ENCODE data around the gene MAP7D3. TPM values are rescaled to one million over a fixed set of nuclear protein-coding genes. Genes with fewer than 3 reads are reported as not detected.

MAP7D3 gene
- total and polyA plus RNA-seq, 2 of the 4 experiments (the other 2 are of a cell fraction): 10.0 to 23.8 TPM

DNA sequence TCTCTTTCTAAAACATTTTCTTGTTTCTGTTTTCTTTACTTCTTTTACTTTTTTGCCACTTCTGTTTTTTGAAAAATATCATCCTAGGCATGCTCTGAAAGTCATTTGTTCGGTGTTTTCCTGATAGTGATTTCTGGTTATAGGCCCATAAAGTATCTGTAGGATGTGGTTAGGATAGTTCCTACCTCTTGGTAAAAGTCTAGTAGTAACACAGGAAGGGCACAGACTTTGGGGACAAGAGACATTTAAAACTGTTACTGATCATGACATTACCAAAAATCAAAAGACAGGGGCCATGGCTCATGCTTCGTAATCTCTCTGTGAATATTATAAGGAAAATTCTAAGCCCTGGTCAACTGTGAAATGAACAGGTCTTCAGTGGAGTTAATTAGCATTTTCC, 59.1 kb downstream of the MAP7D3 start:
- WGBS, 2 experiments (ENCODE audit: extremely low coverage in 2 of 2, insufficient read length in 1 of 2): no CpG with 5 or more reads among the region's 2 CpGs
- H2BK120ac ChIP-seq (ENCODE audit: low read depth, low read length): no peak overlapping the region
- H3K23ac ChIP-seq (ENCODE audit: low read depth, low read length): no peak overlapping the region
- no peak for ATAC-seq (ENCODE audit: low read depth)
- H2AFZ ChIP-seq (replicated peaks; ENCODE audit: low read length, poor library complexity): no peak overlapping the region
- dilution Hi-C loops (cut with HindIII; ENCODE audit: low sequenced_read_pairs, unreplicated experiment): no loop called here
- H2BK5ac ChIP-seq (ENCODE audit: low read depth, low read length, poor library complexity, severe bottlenecking): peak overlapping the region; percentile 68
- peaks cover 3% of the 10 kb centered on the region; the same call in 1 of the 2 replicates for H3K36me3 ChIP-seq (ENCODE audit: control insufficient read depth, insufficient read depth, low read length)
- H2AK9ac ChIP-seq (replicated peaks; ENCODE audit: low read depth, low read length, poor library complexity): no peak overlapping the region
- H3K14ac ChIP-seq (replicated peaks; ENCODE audit: low read depth, low read length): no peak overlapping the region
- TF ChIP-seq BHLHE40 (IDR thresholded peaks at IDR 0.05; ENCODE audit: low read depth, low read length) (no peak), POLR2A (IDR thresholded peaks at IDR 0.05; ENCODE audit: low read depth, low read length) (no peak), MAFK (IDR thresholded peaks at IDR 0.05; ENCODE audit: low read depth, low read length) (no peak), MAZ (IDR thresholded peaks at IDR 0.05; ENCODE audit: borderline replicate concordance, low read depth, low read length) (no peak), RFX5 (IDR thresholded peaks at IDR 0.05; ENCODE audit: low read depth, low read length) (no peak), FOS (IDR thresholded peaks at IDR 0.05; ENCODE audit: low read depth, low read length) (no peak), CHD1 (IDR thresholded peaks at IDR 0.05; ENCODE audit: low read depth, low read length) (no peak), SMC3 (IDR thresholded peaks at IDR 0.05; ENCODE audit: low read depth, low read length) (no peak), NFE2L2 (IDR thresholded peaks at IDR 0.05; ENCODE audit: low read depth, low read length) (no peak), RAD21 (IDR thresholded peaks at IDR 0.05; ENCODE audit: low read length) (no peak), MXI1 (IDR thresholded peaks at IDR 0.05; ENCODE audit: borderline replicate concordance, low read depth, low read length) (no peak), CEBPB (IDR thresholded peaks at IDR 0.05; ENCODE audit: low read depth, low read length) (no peak)
- TF ChIP-seq, protein P1, sequence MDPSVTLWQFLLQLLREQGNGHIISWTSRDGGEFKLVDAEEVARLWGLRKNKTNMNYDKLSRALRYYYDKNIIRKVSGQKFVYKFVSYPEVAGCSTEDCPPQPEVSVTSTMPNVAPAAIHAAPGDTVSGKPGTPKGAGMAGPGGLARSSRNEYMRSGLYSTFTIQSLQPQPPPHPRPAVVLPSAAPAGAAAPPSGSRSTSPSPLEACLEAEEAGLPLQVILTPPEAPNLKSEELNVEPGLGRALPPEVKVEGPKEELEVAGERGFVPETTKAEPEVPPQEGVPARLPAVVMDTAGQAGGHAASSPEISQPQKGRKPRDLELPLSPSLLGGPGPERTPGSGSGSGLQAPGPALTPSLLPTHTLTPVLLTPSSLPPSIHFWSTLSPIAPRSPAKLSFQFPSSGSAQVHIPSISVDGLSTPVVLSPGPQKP (IDR thresholded peaks at IDR 0.05; ENCODE audit: borderline replicate concordance, low read depth, low read length): no peak
- TF ChIP-seq, protein P2, sequence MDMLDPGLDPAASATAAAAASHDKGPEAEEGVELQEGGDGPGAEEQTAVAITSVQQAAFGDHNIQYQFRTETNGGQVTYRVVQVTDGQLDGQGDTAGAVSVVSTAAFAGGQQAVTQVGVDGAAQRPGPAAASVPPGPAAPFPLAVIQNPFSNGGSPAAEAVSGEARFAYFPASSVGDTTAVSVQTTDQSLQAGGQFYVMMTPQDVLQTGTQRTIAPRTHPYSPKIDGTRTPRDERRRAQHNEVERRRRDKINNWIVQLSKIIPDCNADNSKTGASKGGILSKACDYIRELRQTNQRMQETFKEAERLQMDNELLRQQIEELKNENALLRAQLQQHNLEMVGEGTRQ (IDR thresholded peaks at IDR 0.05; ENCODE audit: low read depth, low read length): no peak
- TF ChIP-seq, protein P3, sequence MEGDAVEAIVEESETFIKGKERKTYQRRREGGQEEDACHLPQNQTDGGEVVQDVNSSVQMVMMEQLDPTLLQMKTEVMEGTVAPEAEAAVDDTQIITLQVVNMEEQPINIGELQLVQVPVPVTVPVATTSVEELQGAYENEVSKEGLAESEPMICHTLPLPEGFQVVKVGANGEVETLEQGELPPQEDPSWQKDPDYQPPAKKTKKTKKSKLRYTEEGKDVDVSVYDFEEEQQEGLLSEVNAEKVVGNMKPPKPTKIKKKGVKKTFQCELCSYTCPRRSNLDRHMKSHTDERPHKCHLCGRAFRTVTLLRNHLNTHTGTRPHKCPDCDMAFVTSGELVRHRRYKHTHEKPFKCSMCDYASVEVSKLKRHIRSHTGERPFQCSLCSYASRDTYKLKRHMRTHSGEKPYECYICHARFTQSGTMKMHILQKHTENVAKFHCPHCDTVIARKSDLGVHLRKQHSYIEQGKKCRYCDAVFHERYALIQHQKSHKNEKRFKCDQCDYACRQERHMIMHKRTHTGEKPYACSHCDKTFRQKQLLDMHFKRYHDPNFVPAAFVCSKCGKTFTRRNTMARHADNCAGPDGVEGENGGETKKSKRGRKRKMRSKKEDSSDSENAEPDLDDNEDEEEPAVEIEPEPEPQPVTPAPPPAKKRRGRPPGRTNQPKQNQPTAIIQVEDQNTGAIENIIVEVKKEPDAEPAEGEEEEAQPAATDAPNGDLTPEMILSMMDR (conservative IDR thresholded peaks at IDR 0.05; ENCODE audit: low read depth, low read length): no peak
- H4K5ac ChIP-seq (ENCODE audit: low read depth, low read length): no peak overlapping the region
- in situ Hi-C loops (cut with MboI; ENCODE audit: low sequenced_read_pairs): no loop called here
- H3K27me3 ChIP-seq (ENCODE audit: control insufficient read depth, insufficient read depth, low read length): peaks cover 2% of the 10 kb centered on the region
- H2BK15ac ChIP-seq (ENCODE audit: low read depth, low read length): no peak overlapping the region
- peaks cover 6% of the 10 kb centered on the region; the same call in 1 of the 2 replicates for H3K9me1 ChIP-seq (ENCODE audit: insufficient read depth, low read length)
- ChIA-PET CTCF (no interaction called here), POLR2A (ENCODE audit: unreplicated experiment) (no interaction called here)
- H4K91ac ChIP-seq (ENCODE audit: insufficient read depth, low read depth, low read length): no peak overlapping the region
- H3K18ac ChIP-seq (ENCODE audit: low read depth, low read length): peak overlapping the region; percentile 62; the same call in 1 of the 2 replicates
- H3K4me1 ChIP-seq (ENCODE audit: control insufficient read depth, insufficient read depth, low read length): 0 out of 2 replicates have a peak, but pooled peaks cover 2% of the 10 kb centered on the region
- H3K27ac ChIP-seq (ENCODE audit: insufficient read depth, low read length): no peak overlapping the region
- no peaks in the 10 kb centered on the region for H4K20me1 ChIP-seq (ENCODE audit: insufficient read depth, low read length)
- H4K8ac ChIP-seq (ENCODE audit: low read depth in 2 of 2, low read length in 2 of 2): no peak overlapping the region
- H3K56ac ChIP-seq (ENCODE audit: extremely low read depth, insufficient read depth, low read length): no peak overlapping the region
- no peak overlapping the region for H2BK20ac ChIP-seq (ENCODE audit: low read depth, low read length)
- H3K4me2 ChIP-seq (ENCODE audit: low read depth, low read length): no peak overlapping the region
- BruUV-seq (replicated peaks): no TSS peak
- H3K9ac ChIP-seq (ENCODE audit: low read depth, low read length): no peak overlapping the region
- no peaks in the 10 kb centered on the region for H3K9me3 ChIP-seq (ENCODE audit: control insufficient read depth, insufficient read depth, low read length)
- H3K79me1 ChIP-seq (ENCODE audit: low read depth in 1 of 2, low read length in 2 of 2): peaks cover 10% of the 10 kb centered on the region in 2 experiments; a peak in 3 of 4 replicates
- H3K4ac ChIP-seq (ENCODE audit: low read depth, low read length): no peak overlapping the region
- no peak overlapping the region for H2AK5ac ChIP-seq (ENCODE audit: low read depth, low read length)
- intact Hi-C loops (cut with micrococcal nuclease): no loop called here
- no peak overlapping the region for H3K4me3 ChIP-seq (ENCODE audit: insufficient read depth, low read depth, low read length)
- DNase-seq: no peak
